ENCODE data around the gene CDS2.

Gene CDS2

GRCh38 chr20:5119435-5120184, 7.2 kb upstream of the CDS2 start, which contains the start of gene PCNA:
PCNA (minus strand) TSS chr20:5119958; CDS start chr20:5119798, 160 bp downstream.
- DNase-seq = peak; percentile 99

GRCh38 chr20:5120185-5120476, 6.7 kb upstream of the CDS2 start:
- no peak for DNase-seq

- DNase-seq = no peak
Measured at GRCh38 chr20:5122873-5123260, 3.9 kb upstream of the CDS2 start.

- DNase-seq = peak; percentile 79
Measured at GRCh38 chr20:5127204-5127858, 523 bp downstream of the CDS2 start.

GRCh38 chr20:5127859-5128424, 1.1 kb downstream of the CDS2 start:
- no peak for DNase-seq

GRCh38 chr20:5128886-5129285, 2.1 kb downstream of the CDS2 start:
- DNase-seq = no peak

- DNase-seq = no peak
Measured at GRCh38 chr20:5131502-5131901, 4.7 kb downstream of the CDS2 start.

GRCh38 chr20:5133998-5134397, 7.2 kb downstream of the CDS2 start:
- DNase-seq = no peak

GRCh38 chr20:5135363-5136012, 8.7 kb downstream of the CDS2 start:
- no peak for DNase-seq

- no peak for DNase-seq
Measured at GRCh38 chr20:5136096-5136495, 9.3 kb downstream of the CDS2 start.

GRCh38 chr20:5140195-5140594, 13.4 kb downstream of the CDS2 start:
- DNase-seq = no peak

GRCh38 chr20:5141615-5142014, 14.8 kb downstream of the CDS2 start:
- DNase-seq = no peak

GRCh38 chr20:5143851-5144250, 17.0 kb downstream of the CDS2 start:
- no peak for DNase-seq

GRCh38 chr20:5145365-5146098, 18.7 kb downstream of the CDS2 start:
- DNase-seq = no peak

GRCh38 chr20:5146099-5146668, 19.4 kb downstream of the CDS2 start:
- DNase-seq = no peak

GRCh38 chr20:5146871-5147592, 20.2 kb downstream of the CDS2 start:
- DNase-seq = no peak

GRCh38 chr20:5148581-5148980, 21.8 kb downstream of the CDS2 start:
- DNase-seq = no peak

GRCh38 chr20:5149892-5150225, 23.1 kb downstream of the CDS2 start:
- no peak for DNase-seq

- no peak for DNase-seq
Measured at GRCh38 chr20:5150226-5151076, 23.6 kb downstream of the CDS2 start.

GRCh38 chr20:5153152-5153467, 26.3 kb downstream of the CDS2 start:
- no peak for DNase-seq
